K562 (cell line): ENCODE measurements around the gene KCNA2. TPM values are rescaled to one million over a fixed set of nuclear protein-coding genes. Genes with fewer than 3 reads are reported as not detected.

ENCODE experiments used
- ADNP ChIP-seq: fragments of 200-800 bp; sonication (Bioruptor generic); IDR thresholded peaks from 2 replicates; pipeline ENCODE4 v1.6.1; 2016; ENCODE audit warnings: missing genetic modification characterization, missing compliant biosample characterization
- ATF1 ChIP-seq, 2 experiments: fragments of 450-650 bp in 1 of 2; IDR thresholded peaks; 2 replicates each; pipeline ENCODE4 v1.6.1; 2016; ENCODE audit warnings: missing compliant biosample characterization in 1 of 2, missing genetic modification characterization in 1 of 2
- CBFA2T3 ChIP-seq: fragments of 450-650 bp; IDR thresholded peaks from 2 replicates; pipeline ENCODE4 v1.6.1; 2017
- CHD2 ChIP-seq: IDR thresholded peaks from 2 replicates; pipeline ENCODE4 v1.6.1; 2011; ENCODE audit warnings: low read depth, low read length
- CREBBP ChIP-seq: IDR thresholded peaks from one replicate; pipeline ENCODE4 v1.6.1; 2012; ENCODE audit warnings: low read depth, mild to moderate bottlenecking, control low read depth, inconsistent platforms, low read length
- FOSL1 ChIP-seq: fragments of 200-800 bp; sonication (Bioruptor generic); conservative IDR thresholded peaks from 2 replicates; pipeline ENCODE4 v1.6.1; 2016; ENCODE audit warnings: missing genetic modification characterization, missing compliant biosample characterization
- KAT2B ChIP-seq: IDR thresholded peaks from one replicate; pipeline ENCODE4 v1.6.1; 2012; ENCODE audit warnings: low read depth, mild to moderate bottlenecking, control low read depth, inconsistent platforms, low read length, moderate library complexity
- MAFF ChIP-seq: IDR thresholded peaks from 2 replicates; pipeline ENCODE4 v1.6.1; 2012; ENCODE audit warnings: low read length, improper control_type of control experiment
- MAFK ChIP-seq: IDR thresholded peaks from 2 replicates; pipeline ENCODE4 v1.6.1; 2011; ENCODE audit warnings: low read length, improper control_type of control experiment
- MEIS2 ChIP-seq: fragments of 450-650 bp; IDR thresholded peaks from 2 replicates; pipeline ENCODE4 v1.6.1; 2014; ENCODE audit warnings: mild to moderate bottlenecking; ENCODE audit not compliant: partially characterized antibody
- MTA2 ChIP-seq: fragments of 450-650 bp; IDR thresholded peaks from 2 replicates; pipeline ENCODE4 v1.6.1; 2016; ENCODE audit warnings: low read depth
- MYNN ChIP-seq, 2 experiments: sonication (generic); formaldehyde crosslinking in 1 of 2; IDR thresholded peaks; 2 replicates each; pipeline versions ENCODE4 v1.5.0 to v1.6.1; 2016 to 2020; ENCODE audit warnings: antibody characterized with exemption in 1 of 2, missing genetic modification reagents in 1 of 2
- RAD51 ChIP-seq: fragments of 450-650 bp; IDR thresholded peaks from 2 replicates; pipeline ENCODE4 v1.7.1; 2016; ENCODE audit warnings: low read depth, mild to moderate bottlenecking, borderline replicate concordance
- SMARCE1 ChIP-seq: fragments of 450-650 bp; IDR thresholded peaks from 2 replicates; pipeline ENCODE4 v1.7.1; 2016; ENCODE audit warnings: mild to moderate bottlenecking
- SMC3 ChIP-seq: conservative IDR thresholded peaks from 2 replicates; pipeline ENCODE4 v1.6.1; 2011; ENCODE audit warnings: low read depth, low read length, improper control_type of control experiment; ENCODE audit not compliant: insufficient read depth
- TFAM ChIP-seq: fragments of 250-450 bp; sonication (Bioruptor Pico); conservative IDR thresholded peaks from 2 replicates; pipeline ENCODE4 v1.5.0; 2021; ENCODE audit warnings: mild to moderate bottlenecking, moderate library complexity
- ZFP30 ChIP-seq: fragments of 250-450 bp; sonication (Bioruptor Pico); IDR thresholded peaks from 2 replicates; pipeline ENCODE4 v1.8.0; 2022; ENCODE audit warnings: moderate library complexity, mild to moderate bottlenecking, inconsistent platforms, borderline replicate concordance
- ZNF77 ChIP-seq: fragments of 250-450 bp; sonication (Bioruptor Pico); IDR thresholded peaks from 2 replicates; pipeline ENCODE4 v1.5.0; 2020
- ZNF785 ChIP-seq: fragments of 250-450 bp; sonication (Bioruptor Pico); IDR thresholded peaks from 2 replicates; pipeline ENCODE4 v1.4.0; 2020; ENCODE audit warnings: mild to moderate bottlenecking
- polyA plus RNA-seq, 8 experiments: library from polyadenylated mRNA; depleted of rRNA in 4 of 8; stranded (reverse) in 5 of 8; unstranded in 3 of 8; fragments of >200 nt; fragmentation: Nextera tagmentation in 2 of 8; fragmentation: Illumina TruSeq in 1 of 8; extraction: Ambion mirVana in 2 of 8; extraction: Trizol in 1 of 8; gene quantifications; 2 replicates each; pipeline versions ENCODE4 v1.2.1 to v1.2.3, GENCODE V29; 2011 to 2014; ENCODE audit warnings: inconsistent platforms in 1 of 8, missing spikeins in 1 of 8
- total RNA-seq, 7 experiments: library from RNA; depleted of rRNA in 6 of 7; stranded (reverse); fragments of >200 nt in 6 of 7; fragmentation: Illumina TruSeq in 2 of 7; extraction: Trizol in 2 of 7; gene quantifications; 2 replicates each; pipeline versions ENCODE4 v1.2.1 to v1.2.3, GENCODE V29; 2011 to 2021; ENCODE audit warnings: low replicate concordance in 1 of 7
- TF ChIP-seq, protein P1 (sequence below): fragments of 450-650 bp; IDR thresholded peaks from 2 replicates; pipeline ENCODE4 v1.6.1; 2016; ENCODE audit warnings: antibody characterized with exemption
- TF ChIP-seq, protein P2 (sequence below): fragments of 450-650 bp; IDR thresholded peaks from 2 replicates; pipeline ENCODE4 v1.6.1; 2016; ENCODE audit warnings: low read depth

KCNA2 gene
- total and polyA plus RNA-seq, 9 of the 15 experiments (the other 6 are each of a cell fraction or from before 2014, with no cell fraction given), result not detected

DNA sequence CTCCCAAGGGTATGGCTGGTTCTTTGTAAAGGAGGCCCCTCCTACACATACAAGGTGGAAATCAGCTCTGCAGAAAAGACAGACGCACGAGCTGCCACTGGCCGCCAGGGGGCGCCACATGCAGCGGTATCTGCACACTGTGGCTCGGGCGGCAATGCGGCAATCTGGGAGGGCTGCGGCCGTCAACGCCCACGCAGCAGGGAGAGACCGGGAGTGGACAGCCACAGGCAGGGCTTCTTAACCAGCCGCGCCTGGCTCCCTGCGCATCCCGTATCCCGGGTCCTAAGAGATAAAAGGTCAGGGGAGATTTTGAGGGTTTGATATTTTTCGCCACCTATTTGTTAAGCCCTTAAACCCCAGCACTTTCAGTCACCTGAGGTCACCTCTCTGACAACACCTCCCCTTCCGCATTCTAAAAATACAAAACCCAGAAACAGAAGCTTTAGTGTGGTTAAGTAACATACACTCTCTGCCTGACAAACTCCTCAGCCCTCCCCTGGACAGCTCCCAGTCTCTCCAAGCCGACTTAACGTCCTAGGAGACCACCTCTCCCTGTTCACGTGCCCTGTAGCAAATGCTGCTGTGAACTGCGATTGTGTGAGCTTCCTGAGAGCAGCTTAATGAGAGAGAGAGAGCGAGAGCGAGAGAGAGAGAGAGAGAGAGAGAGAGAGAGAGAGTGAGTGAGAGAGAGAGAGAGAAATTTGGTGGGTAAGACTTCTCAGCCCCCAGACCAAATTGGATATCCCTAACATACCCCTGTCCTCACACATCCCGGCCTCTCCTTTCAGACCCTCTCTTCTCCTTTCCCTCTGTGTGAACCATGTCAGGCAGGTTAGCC, 13.5 kb upstream of the KCNA2 start (continued):
- TF ChIP-seq ATF1 (CRISPR knock-in tag; IDR thresholded peaks at IDR 0.05) (no peak), ATF1 (tag; IDR thresholded peaks at IDR 0.05) (0 out of 2 replicates have a peak, but pooled peaks have one; percentile 37), RAD51 (no peak), TFAM (CRISPR knock-in tag) (no peak), SMC3 (peak; percentile 92), KAT2B (no peak), MAFF (no peak), CHD2 (no peak), MEIS2 (peak; percentile 47), ADNP (tag) (no peak), CBFA2T3 (peak; percentile 36; the same call in 1 of the 2 replicates), ZFP30 (CRISPR knock-in tag) (no peak), ZNF785 (no peak), FOSL1 (no peak), MAFK (no peak), ZNF77 (no peak), SMARCE1 (no peak), CREBBP (no peak), MTA2 (no peak), MYNN (IDR thresholded peaks at IDR 0.05) (no peak), MYNN (CRISPR knock-in tag; IDR thresholded peaks at IDR 0.05) (no peak)
- TF ChIP-seq, protein P1, sequence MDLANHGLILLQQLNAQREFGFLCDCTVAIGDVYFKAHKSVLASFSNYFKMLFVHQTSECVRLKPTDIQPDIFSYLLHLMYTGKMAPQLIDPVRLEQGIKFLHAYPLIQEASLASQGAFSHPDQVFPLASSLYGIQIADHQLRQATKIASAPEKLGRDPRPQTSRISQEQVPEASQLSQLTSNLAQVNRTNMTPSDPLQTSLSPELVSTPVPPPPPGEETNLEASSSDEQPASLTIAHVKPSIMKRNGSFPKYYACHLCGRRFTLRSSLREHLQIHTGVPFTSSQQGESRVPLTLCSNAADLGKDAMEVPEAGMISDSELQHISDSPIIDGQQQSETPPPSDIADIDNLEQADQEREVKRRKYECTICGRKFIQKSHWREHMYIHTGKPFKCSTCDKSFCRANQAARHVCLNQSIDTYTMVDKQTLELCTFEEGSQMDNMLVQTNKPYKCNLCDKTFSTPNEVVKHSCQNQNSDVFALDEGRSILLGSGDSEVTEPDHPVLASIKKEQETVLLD, result no peak
- TF ChIP-seq, protein P2, sequence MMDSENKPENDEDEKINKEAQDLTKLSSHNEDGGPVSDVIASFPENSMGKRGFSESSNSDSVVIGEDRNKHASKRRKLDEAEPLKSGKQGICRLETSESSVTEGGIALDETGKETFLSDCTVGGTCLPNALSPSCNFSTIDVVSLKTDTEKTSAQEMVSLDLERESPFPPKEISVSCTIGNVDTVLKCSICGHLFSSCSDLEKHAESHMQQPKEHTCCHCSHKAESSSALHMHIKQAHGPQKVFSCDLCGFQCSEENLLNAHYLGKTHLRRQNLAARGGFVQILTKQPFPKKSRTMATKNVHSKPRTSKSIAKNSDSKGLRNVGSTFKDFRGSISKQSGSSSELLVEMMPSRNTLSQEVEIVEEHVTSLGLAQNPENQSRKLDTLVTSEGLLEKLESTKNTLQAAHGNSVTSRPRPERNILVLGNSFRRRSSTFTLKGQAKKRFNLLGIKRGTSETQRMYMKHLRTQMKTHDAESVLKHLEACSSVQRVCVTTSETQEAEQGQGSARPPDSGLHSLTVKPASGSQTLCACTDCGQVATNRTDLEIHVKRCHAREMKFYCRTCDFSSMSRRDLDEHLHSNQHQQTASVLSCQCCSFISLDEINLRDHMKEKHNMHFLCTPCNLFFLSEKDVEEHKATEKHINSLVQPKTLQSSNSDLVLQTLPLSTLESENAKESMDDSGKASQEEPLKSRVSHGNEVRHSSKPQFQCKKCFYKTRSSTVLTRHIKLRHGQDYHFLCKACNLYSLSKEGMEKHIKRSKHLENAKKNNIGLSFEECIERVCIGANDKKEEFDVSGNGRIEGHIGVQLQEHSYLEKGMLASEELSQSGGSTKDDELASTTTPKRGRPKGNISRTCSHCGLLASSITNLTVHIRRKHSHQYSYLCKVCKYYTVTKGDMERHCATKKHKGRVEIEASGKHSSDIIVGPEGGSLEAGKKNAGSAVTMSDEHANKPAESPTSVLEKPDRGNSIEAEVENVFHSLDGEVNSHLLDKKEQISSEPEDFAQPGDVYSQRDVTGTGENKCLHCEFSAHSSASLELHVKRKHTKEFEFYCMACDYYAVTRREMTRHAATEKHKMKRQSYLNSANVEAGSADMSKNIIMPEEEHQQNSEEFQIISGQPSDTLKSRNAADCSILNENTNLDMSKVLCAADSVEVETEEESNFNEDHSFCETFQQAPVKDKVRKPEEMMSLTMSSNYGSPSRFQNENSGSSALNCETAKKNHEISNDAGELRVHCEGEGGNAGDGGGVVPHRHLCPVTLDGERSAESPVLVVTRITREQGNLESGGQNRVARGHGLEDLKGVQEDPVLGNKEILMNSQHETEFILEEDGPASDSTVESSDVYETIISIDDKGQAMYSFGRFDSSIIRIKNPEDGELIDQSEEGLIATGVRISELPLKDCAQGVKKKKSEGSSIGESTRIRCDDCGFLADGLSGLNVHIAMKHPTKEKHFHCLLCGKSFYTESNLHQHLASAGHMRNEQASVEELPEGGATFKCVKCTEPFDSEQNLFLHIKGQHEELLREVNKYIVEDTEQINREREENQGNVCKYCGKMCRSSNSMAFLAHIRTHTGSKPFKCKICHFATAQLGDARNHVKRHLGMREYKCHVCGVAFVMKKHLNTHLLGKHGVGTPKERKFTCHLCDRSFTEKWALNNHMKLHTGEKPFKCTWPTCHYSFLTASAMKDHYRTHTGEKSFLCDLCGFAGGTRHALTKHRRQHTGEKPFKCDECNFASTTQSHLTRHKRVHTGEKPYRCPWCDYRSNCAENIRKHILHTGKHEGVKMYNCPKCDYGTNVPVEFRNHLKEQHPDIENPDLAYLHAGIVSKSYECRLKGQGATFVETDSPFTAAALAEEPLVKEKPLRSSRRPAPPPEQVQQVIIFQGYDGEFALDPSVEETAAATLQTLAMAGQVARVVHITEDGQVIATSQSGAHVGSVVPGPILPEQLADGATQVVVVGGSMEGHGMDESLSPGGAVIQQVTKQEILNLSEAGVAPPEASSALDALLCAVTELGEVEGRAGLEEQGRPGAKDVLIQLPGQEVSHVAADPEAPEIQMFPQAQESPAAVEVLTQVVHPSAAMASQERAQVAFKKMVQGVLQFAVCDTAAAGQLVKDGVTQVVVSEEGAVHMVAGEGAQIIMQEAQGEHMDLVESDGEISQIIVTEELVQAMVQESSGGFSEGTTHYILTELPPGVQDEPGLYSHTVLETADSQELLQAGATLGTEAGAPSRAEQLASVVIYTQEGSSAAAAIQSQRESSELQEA, result no peak
